ENCODE data around the gene PEX19. TPM values are rescaled to one million over a fixed set of nuclear protein-coding genes. Genes with fewer than 3 reads are reported as not detected.

PEX19 gene
- total RNA-seq, 1 donor from 2014 or later, result 33.9 TPM

DNA sequence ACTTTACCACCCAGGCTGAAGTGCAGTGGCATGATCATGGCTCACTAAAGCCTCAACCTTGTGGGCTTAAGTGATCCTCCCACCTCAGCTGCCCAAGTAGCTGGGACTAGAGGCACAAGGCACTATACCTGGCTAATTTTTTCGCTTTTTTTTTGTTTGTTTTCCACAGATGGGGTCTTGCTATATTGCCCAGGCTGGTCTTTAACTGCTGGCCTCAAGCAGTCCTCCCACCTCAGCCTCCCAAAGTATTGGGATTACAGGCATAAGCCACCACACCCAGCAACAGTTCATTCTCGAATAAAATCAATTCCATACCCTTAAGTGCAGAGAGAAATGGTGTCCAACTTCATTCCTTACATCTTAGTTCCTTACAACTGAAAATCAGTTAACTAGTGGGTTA, 47.4 kb downstream of the PEX19 start:
- no peak for DNase-seq

DNA sequence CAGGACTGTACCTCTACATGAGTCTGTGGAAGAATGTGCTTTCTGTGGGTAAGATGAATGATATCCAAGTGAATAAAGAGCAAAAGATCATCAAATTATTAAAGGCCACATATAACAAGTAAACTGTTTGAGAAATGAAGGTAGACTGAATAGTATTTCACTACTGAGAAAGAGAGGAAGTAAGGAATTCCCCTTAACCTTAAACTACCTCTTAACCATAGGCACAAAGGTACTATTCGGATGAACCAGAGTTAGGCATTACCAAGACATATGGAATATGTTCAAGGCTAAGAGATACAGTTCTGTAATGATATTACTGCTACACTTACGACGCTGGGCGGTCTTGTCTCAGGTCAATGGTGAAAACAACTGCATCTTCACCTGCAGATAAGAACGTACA, 48.1 kb downstream of the PEX19 start:
- DNase-seq, result no peak

DNA sequence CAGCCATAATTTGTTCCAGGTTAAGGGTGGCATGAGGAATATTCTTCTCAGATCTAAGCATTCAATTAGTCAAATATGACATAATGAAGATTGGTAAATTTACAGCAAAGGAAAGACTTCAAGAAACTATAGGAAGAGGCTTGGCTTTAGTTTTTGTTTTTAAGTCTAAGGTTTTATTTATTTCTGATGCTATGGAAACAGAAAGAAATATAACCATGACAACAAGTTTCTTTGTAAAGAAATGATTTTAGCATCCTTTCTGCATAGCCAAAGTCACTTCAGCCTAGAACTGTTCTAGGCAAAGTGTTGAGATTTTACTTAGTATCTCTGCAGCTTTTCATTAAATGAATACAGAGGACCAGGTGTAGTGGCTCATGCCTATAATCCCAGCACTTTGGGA, 52.0 kb downstream of the PEX19 start:
- DNase-seq, result no peak

DNA sequence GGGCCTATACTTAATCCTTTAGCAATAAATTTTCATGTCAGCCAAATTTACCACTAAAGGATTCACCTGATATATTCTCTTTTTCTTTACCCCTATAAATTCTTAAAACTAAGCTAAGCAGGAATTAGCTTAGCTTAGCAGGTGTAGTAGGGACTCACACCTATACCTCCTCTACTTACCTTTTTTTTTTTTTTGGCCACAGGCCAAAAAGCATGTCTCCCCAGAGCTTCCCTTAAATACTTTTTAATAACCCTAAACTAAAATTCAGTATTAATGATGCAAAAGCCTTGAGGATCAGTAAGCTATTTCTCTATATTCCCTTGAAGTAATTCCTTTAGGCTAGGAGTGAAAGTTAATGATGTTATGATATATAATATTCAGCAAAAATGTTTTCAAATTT, 56.5 kb downstream of the PEX19 start:
- DNase-seq, result no peak

DNA sequence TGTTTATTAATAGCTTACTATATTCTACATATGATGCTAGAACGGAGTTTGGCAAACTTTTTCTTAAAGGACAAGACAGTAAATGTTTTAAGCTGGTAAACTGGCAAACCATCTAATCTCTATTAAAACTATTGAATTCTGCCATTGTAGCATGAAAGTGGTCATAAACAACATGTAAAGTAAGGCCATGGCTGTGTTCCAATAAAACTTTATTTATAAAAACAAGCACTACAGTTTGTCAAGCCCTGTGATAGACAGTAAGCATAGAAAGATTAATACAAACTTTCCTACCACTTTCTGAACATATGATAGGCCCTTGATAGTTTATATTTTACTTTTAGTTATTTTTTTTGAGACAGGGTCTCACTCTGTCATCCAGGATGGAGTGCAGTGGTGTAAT, 57.4 kb downstream of the PEX19 start:
- no peak for DNase-seq

DNA sequence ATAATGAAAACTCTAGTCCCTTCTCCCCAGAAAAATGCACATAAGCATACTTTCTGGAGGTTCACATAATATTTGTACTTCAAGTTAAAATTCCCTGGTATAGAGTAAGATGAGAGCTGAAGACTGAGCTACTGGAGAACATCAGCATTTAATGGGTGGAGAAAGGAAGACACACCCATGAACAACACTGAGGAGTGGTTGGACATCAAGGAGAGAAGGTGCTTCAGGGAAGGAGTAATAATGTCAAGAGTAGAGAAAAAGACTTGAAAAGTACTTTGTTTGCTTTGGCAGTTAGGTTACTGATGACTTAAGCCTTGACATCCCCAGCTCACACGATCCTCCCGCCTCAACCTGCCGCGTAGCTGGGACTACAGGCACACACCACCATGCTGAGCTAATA, 57.9 kb downstream of the PEX19 start:
- no peak for DNase-seq

Other genes with a start within 250 kb of the PEX19 start
- gene KCNJ10, start 215.0 kb downstream of the PEX19 start, total RNA-seq, result not detected in 2 replicates
- gene KCNJ9, start 203.6 kb downstream of the PEX19 start, total RNA-seq, result not detected in 2 replicates
- gene IGSF8, start 186.5 kb downstream of the PEX19 start, total RNA-seq, result 13.4 and 16.6 TPM in 2 replicates
- not detected in 2 replicates for gene ATP1A2, start 169.4 kb downstream of the PEX19 start, total RNA-seq
- not detected in 2 replicates for gene ATP1A4, start 133.5 kb downstream of the PEX19 start, total RNA-seq
- gene CASQ1, start 94.6 kb downstream of the PEX19 start, total RNA-seq, result not detected in 2 replicates
- 65.2 and 121 TPM in 2 replicates for gene PEA15, start 79.7 kb downstream of the PEX19 start, total RNA-seq
- 82.1 and 87.3 TPM in 2 replicates for gene DCAF8, start 22.6 kb downstream of the PEX19 start, total RNA-seq
- 248 and 276 TPM in 2 replicates for gene COPA, start 58.1 kb upstream of the PEX19 start, total RNA-seq
- 80.2 and 117 TPM in 2 replicates for gene NCSTN, start 58.2 kb upstream of the PEX19 start, total RNA-seq
- gene NHLH1, start 81.9 kb upstream of the PEX19 start, total RNA-seq, result under 0.01 and 0.05 TPM in 2 replicates
- under 0.01 and 0.05 TPM in 2 replicates for gene VANGL2, start 115.4 kb upstream of the PEX19 start, total RNA-seq
- not detected in 2 replicates for gene SLAMF6, start 238.1 kb upstream of the PEX19 start, total RNA-seq

All from dermis blood vessel endothelial cell (primary cell).